ENCODE data around the gene MPPED1. TPM values are rescaled to one million over a fixed set of nuclear protein-coding genes. Genes with fewer than 3 reads are reported as not detected.

Gene MPPED1
- total and polyA plus RNA-seq, 2 experiments from 2014 or later, result 0.30 to 0.97 TPM

- H3K27me3 ChIP-seq, result no peaks in the 10 kb centered on the region
- no peaks in the 10 kb centered on the region for H3K36me3 ChIP-seq (replicated peaks; ENCODE audit: insufficient read depth, low read depth)
- 73% methylated on average over 15 of the region's 15 CpGs for WGBS (ENCODE audit: low lambda C conversion rate, missing lambda C conversion rate)
- no peaks in the 10 kb centered on the region for H3K9me2 ChIP-seq (replicated peaks; ENCODE audit: insufficient read depth)
- H3K4me1 ChIP-seq (ENCODE audit: insufficient read depth), result peaks cover 10% of the 10 kb centered on the region
- DNase-seq (ENCODE audit: low spot score), result no peak
- H3K9me3 ChIP-seq (ENCODE audit: low read depth), result no peaks in the 10 kb centered on the region
- no peak overlapping the region for H2AFZ ChIP-seq
- no peaks in the 10 kb centered on the region for H3K79me2 ChIP-seq
- no peak for TF ChIP-seq EZH2 (IDR thresholded peaks at IDR 0.05; ENCODE audit: borderline replicate concordance)
- no peak for TF ChIP-seq CTCF (IDR thresholded peaks at IDR 0.05; ENCODE audit: poor library complexity)
- no peak for TF ChIP-seq EZH2phosphoT487 (IDR thresholded peaks at IDR 0.05; ENCODE audit: low read depth, severe bottlenecking, unreplicated experiment)
- no peaks in the 10 kb centered on the region for H4K20me1 ChIP-seq (ENCODE audit: insufficient read depth, poor library complexity, severe bottlenecking)
- H3K27ac ChIP-seq, result no peak overlapping the region
- no peak overlapping the region for H3K4me2 ChIP-seq
- H3K4me3 ChIP-seq, result no peak overlapping the region
Measured at GRCh38 chr22:43376765-43377547, 34.9 kb upstream of the MPPED1 start.

GRCh38 chr22:43377548-43377895, 34.3 kb upstream of the MPPED1 start:
- no peak for TF ChIP-seq CTCF (IDR thresholded peaks at IDR 0.05; ENCODE audit: poor library complexity)
- no peak for TF ChIP-seq EZH2 (IDR thresholded peaks at IDR 0.05; ENCODE audit: borderline replicate concordance)
- TF ChIP-seq EZH2phosphoT487 (IDR thresholded peaks at IDR 0.05; ENCODE audit: low read depth, severe bottlenecking, unreplicated experiment), result no peak
- no peak overlapping the region for H3K27ac ChIP-seq
- 86% methylated on average over 10 of the region's 10 CpGs for WGBS (ENCODE audit: low lambda C conversion rate, missing lambda C conversion rate)

GRCh38 chr22:43377896-43378704, 33.7 kb upstream of the MPPED1 start:
- H3K9me2 ChIP-seq (replicated peaks; ENCODE audit: insufficient read depth), result no peaks in the 10 kb centered on the region
- H4K20me1 ChIP-seq (ENCODE audit: insufficient read depth, poor library complexity, severe bottlenecking), result no peaks in the 10 kb centered on the region
- peaks cover 10% of the 10 kb centered on the region for H3K4me1 ChIP-seq (ENCODE audit: insufficient read depth)
- H3K4me2 ChIP-seq, result peak overlapping the region; percentile 44
- WGBS (ENCODE audit: low lambda C conversion rate, missing lambda C conversion rate), result 40% methylated on average over 8 of the region's 8 CpGs
- no peaks in the 10 kb centered on the region for H3K79me2 ChIP-seq
- H3K27ac ChIP-seq, result peak overlapping the region; percentile 39
- peak; percentile 55 for DNase-seq (ENCODE audit: low spot score)
- no peaks in the 10 kb centered on the region for H3K27me3 ChIP-seq
- no peaks in the 10 kb centered on the region for H3K36me3 ChIP-seq (replicated peaks; ENCODE audit: insufficient read depth, low read depth)
- no peak overlapping the region for H2AFZ ChIP-seq
- no peak for TF ChIP-seq EZH2phosphoT487 (IDR thresholded peaks at IDR 0.05; ENCODE audit: low read depth, severe bottlenecking, unreplicated experiment)
- no peak for TF ChIP-seq EZH2 (IDR thresholded peaks at IDR 0.05; ENCODE audit: borderline replicate concordance)
- TF ChIP-seq CTCF (IDR thresholded peaks at IDR 0.05; ENCODE audit: poor library complexity), result no peak
- no peak overlapping the region for H3K4me3 ChIP-seq
- no peaks in the 10 kb centered on the region for H3K9me3 ChIP-seq (ENCODE audit: low read depth)

More at GRCh38 chr22:43377548-43377895, 34.3 kb upstream of the MPPED1 start:
- Histone ChIP-seq H3K27me3 (no peaks in the 10 kb centered on the region), H4K20me1 (ENCODE audit: insufficient read depth, poor library complexity, severe bottlenecking) (no peaks in the 10 kb centered on the region), H3K4me3 (no peak overlapping the region), H2AFZ (no peak overlapping the region), H3K36me3 (replicated peaks; ENCODE audit: insufficient read depth, low read depth) (no peaks in the 10 kb centered on the region), H3K9me3 (ENCODE audit: low read depth) (no peaks in the 10 kb centered on the region), H3K4me2 (peak overlapping the region; percentile 44), H3K4me1 (ENCODE audit: insufficient read depth) (peaks cover 10% of the 10 kb centered on the region), H3K9me2 (replicated peaks; ENCODE audit: insufficient read depth) (no peaks in the 10 kb centered on the region), H3K79me2 (no peaks in the 10 kb centered on the region)
- DNase-seq (ENCODE audit: low spot score), result no peak

All from hepatocyte (in vitro differentiated cells).